ENCODE results near the gene DAP. TPM values are rescaled to one million over a fixed set of nuclear protein-coding genes. Genes with fewer than 3 reads are reported as not detected.
"Not testable (repeated sequence)": the region's sequence is repeated elsewhere in the genome, so short reads cannot be mapped to it uniquely, and the experiment has no call there.

Gene DAP
- total RNA-seq, 1 donor from 2014 or later, result 117 TPM

GRCh38 chr5:10719965-10720364 lies 41.1 kb downstream of the DAP start:
- no peak for DNase-seq (ENCODE audit: low spot score in 2 of 2)

GRCh38 chr5:10718617-10719016 lies 42.4 kb downstream of the DAP start:
- H3K4me3 ChIP-seq; DNase-seq (ENCODE audit: low spot score in 2 of 2); intact Hi-C loops (cut with DNase I); H3K9me3 ChIP-seq; H3K4me1 ChIP-seq; H3K27me3 ChIP-seq; H3K27ac ChIP-seq: not testable (repeated sequence)
- H3K36me3 ChIP-seq, result peaks cover 0 to 21% of the 10 kb centered on the region in 2 donors

More at GRCh38 chr5:10719965-10720364, 41.1 kb downstream of the DAP start:
- Histone ChIP-seq H3K27me3 (no peaks in the 10 kb centered on the region), H3K9me3 (no peaks in the 10 kb centered on the region), H3K27ac (no peak overlapping the region), H3K4me3 (no peak overlapping the region), H3K4me1 (peaks cover 4 to 14% of the 10 kb centered on the region in 2 donors), H3K36me3 (peaks cover 0 to 18% of the 10 kb centered on the region in 2 donors)
- intact Hi-C loops (cut with DNase I), result no loop called here
- no peak for TF ChIP-seq CTCF (IDR thresholded peaks at IDR 0.05)

GRCh38 chr5:10716825-10717224 lies 44.2 kb downstream of the DAP start:
- H3K36me3 ChIP-seq, result peaks cover 0 to 21% of the 10 kb centered on the region in 2 donors
- H3K27me3 ChIP-seq; H3K4me3 ChIP-seq; intact Hi-C loops (cut with DNase I); H3K27ac ChIP-seq; H3K9me3 ChIP-seq; H3K4me1 ChIP-seq; DNase-seq (ENCODE audit: low spot score in 2 of 2): not testable (repeated sequence)

- no peak for TF ChIP-seq CTCF (IDR thresholded peaks at IDR 0.05)
- Histone ChIP-seq H3K27ac (no peak overlapping the region), H3K4me3 (no peak overlapping the region), H3K27me3 (no peaks in the 10 kb centered on the region), H3K36me3 (peaks cover 0 to 21% of the 10 kb centered on the region in 2 donors), H3K9me3 (no peaks in the 10 kb centered on the region), H3K4me1 (no peaks in the 10 kb centered on the region)
- intact Hi-C loops (cut with DNase I), result no loop called here
- DNase-seq (ENCODE audit: low spot score in 2 of 2), result no peak
These were observed 45.3 kb downstream of the DAP start for GRCh38 chr5:10715605-10716290.

GRCh38 chr5:10712574-10713366 lies 48.3 kb downstream of the DAP start:
- TF ChIP-seq CTCF (IDR thresholded peaks at IDR 0.05), result no peak
- H3K9me3 ChIP-seq, result no peaks in the 10 kb centered on the region
- no peak overlapping the region for H3K27ac ChIP-seq
- no peak for DNase-seq (ENCODE audit: low spot score in 2 of 2)
- H3K36me3 ChIP-seq, result peaks cover 0 to 14% of the 10 kb centered on the region in 2 donors
- no peaks in the 10 kb centered on the region for H3K27me3 ChIP-seq
- intact Hi-C loops (cut with DNase I), result no loop called here
- no peaks in the 10 kb centered on the region for H3K4me1 ChIP-seq
- H3K4me3 ChIP-seq, result no peak overlapping the region

GRCh38 chr5:10711562-10711961 lies 49.5 kb downstream of the DAP start:
- peaks cover 0 to 14% of the 10 kb centered on the region in 2 donors for H3K36me3 ChIP-seq
- DNase-seq (ENCODE audit: low spot score in 2 of 2), result no peak
- TF ChIP-seq CTCF (IDR thresholded peaks at IDR 0.05), result no peak
- no peaks in the 10 kb centered on the region for H3K27me3 ChIP-seq
- no peaks in the 10 kb centered on the region for H3K9me3 ChIP-seq
- no peak overlapping the region for H3K27ac ChIP-seq
- H3K4me1 ChIP-seq, result no peaks in the 10 kb centered on the region
- H3K4me3 ChIP-seq, result no peak overlapping the region
- intact Hi-C loops (cut with DNase I), result no loop called here

Data from ascending aorta (tissue), 2 donors.